ENCODE results near the gene MIF4GD.

The MIF4GD gene

DNA sequence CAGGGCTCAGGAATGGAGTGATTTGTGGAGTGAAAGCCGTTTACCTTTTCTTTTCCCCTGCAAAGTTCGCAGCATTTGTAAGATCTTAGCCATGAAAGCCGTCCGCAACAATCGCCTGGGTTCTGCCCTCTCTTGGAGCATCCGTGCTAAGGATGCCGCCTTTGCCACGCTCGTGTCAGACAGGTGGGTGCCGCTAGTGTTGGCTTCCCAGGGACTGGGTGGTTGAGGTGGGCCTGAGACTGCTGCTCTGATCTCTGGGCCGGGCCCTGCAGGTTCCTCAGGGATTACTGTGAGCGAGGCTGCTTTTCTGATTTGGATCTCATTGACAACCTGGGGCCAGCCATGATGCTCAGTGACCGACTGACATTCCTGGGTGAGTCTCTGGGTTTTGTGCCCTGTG, 38.2 kb downstream of the MIF4GD start:
- no peak for DNase-seq (ENCODE audit: low spot score)

DNA sequence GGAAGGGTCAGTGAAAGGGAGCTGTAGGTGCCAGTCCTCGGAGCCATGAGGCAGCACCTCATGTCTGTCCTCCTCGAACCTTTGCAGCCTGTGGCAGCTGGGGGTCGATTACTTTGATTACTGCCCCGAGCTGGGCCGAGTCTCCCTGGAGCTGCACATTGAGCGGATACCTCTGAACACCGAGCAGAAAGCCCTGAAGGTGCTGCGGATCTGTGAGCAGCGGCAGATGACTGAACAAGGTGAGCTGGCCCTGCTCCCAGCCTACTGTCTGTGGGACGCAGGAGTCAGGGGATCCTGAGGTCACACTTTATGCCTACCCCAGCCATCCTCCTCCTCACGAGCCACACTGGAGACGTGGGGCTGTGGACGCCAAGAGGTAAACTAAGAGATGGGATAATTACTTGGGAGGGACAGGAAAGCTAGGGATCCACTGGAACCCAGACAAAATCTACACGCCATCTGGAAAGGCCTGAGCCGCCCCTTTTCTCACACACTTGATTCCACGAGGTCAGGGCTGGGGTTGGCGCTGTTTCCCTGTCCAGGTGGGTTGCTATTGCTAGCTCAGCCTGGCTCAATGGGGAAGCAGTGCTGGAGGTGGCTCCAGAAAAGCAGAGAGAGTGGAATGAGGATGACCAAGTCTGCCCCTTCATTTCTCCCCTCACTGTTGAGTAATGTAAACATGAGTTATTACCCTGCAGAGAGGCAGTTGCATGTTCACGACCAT, 39.1 kb downstream of the MIF4GD start:
- no peak for DNase-seq (ENCODE audit: low spot score)

DNA sequence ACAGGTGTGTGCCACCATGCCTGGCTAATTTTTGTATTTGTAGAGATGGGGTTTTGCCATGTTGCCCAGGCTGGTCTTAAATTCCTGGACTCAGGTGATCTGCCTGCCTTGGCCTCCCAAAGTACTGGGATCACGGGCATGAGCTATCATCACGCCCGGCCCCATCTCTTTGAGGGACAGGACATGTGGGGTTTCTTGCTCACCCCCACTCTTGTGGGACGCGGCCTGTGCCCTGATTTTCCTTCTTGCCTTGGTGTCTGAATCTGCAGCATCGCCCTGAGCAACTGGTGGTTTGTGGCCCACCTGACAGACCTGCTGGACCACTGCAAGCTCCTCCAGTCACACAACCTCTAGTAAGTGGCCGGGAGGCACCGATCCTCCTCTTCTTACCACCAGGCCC, 40.0 kb downstream of the MIF4GD start:
- no peak for DNase-seq (ENCODE audit: low spot score)

DNA sequence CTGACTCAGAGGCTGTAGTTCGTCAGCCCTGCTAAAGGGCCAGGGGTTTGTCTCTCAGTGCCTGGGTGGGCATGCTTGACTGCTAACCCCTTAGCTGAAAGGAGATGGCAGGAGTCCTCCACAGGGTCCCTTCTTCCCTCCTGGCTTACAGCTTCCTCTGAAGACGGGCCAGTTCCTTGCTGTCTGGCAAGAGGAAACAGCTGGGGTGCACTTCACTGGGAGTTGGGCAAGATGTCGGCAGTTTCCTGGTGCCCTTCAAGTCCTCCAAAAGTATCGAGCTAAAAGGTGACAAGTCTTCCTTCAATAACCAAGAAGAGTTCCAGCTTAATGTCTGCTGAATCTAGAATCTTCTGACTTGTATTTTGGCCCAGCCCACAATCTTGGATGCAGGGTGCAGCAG, 42.2 kb downstream of the MIF4GD start:
- DNase-seq (ENCODE audit: low spot score), result no peak

DNA sequence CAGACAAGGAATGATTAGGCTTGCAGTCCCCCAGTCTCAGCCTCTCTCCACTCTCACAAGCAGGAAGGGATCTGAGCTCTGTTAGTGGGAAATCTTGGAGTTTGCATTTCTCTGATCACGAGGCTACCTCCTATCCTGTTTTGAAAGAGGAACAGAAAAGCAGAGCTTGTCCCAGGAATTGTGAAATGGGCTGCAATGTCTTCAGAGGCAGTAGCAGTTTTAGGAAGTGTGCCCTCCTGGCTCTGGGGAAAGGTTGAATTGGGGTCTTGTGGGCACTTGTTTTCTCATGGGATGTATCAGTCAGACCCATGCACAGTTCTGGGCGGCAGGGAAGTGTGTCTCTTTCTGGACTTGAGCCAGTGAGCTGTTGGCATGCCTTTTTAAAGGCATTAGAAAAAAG, 42.7 kb downstream of the MIF4GD start:
- DNase-seq (ENCODE audit: low spot score), result peak; percentile 51

- DNase-seq (ENCODE audit: low spot score), result no peak
Measured at GRCh38 chr17:75227729-75228128, 43.3 kb downstream of the MIF4GD start.

- no peak for DNase-seq (ENCODE audit: low spot score)
Measured at GRCh38 chr17:75225016-75225415, 46.0 kb downstream of the MIF4GD start.

DNA sequence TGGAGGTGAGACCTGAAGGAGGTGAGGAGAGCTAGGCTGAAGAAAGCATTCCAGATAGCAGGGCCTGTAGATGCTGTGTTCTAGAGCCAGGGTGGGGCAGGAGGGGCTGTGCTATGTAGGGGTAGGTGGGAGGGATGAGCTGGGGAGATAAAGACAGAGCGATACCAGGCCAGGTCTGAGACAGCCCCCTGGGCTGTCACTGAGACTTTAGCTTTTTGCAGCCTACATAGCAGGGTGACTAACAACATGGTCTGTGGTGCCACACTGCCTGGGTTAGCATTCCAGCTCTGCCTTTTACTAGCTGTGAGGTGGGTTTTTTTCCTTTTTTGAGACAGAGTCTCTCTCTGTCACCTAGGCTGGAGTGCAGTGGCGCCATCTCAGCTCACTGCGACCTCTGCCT, 51.2 kb downstream of the MIF4GD start:
- DNase-seq (ENCODE audit: low spot score), result no peak

DNA sequence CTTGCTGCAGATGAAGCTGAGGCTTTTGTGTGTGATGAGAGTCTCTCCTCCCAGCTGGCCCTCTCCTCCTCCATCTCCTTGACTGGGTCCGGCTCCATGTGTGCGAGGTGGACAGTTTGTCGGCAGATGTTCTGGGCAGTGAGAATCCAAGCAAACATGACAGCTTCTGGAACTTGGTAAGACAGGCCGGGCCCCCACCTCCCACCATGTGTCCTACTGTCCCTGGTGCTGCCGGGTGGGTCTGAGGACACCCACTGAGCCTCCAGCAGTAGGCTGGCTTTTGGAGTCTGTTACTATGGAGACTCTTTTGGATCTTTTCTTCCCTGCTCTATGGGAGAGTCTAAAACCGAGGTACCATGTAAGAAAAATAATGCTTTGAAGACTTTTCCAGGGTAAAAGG, 52.9 kb downstream of the MIF4GD start:
- no peak for DNase-seq (ENCODE audit: low spot score)
